Activated T-cell treated with anti-CD3 and anti-CD28 coated beads for 4 hours (primary cell): ENCODE measurements around the gene RHBG.
A peak's percentile ranks its signal among the peaks of the same experiment; 100 is the strongest.
"Not testable (repeated sequence)": the region's sequence is repeated elsewhere in the genome, so short reads cannot be mapped to it uniquely, and the experiment has no call there.

Source experiments
- DNase-seq: peaks from one replicate; pipeline ENCODE4 v3.0.0-alpha.2; 2020

Gene RHBG

GRCh38 chr1:156365754-156366153 lies 3.3 kb upstream of the RHBG start:
- DNase-seq, result no peak

GRCh38 chr1:156366378-156367166 lies 2.4 kb upstream of the RHBG start:
- no peak for DNase-seq

GRCh38 chr1:156367383-156368156 lies 1.4 kb upstream of the RHBG start:
- no peak for DNase-seq

GRCh38 chr1:156368157-156368658 lies 803 bp upstream of the RHBG start:
- DNase-seq, result no peak

GRCh38 chr1:156369685-156370286 lies 775 bp downstream of the RHBG start:
- not testable (repeated sequence) for DNase-seq

GRCh38 chr1:156371553-156372264 lies 2.7 kb downstream of the RHBG start:
- DNase-seq, result no peak

GRCh38 chr1:156372265-156372586 lies 3.2 kb downstream of the RHBG start:
- no peak for DNase-seq

GRCh38 chr1:156372876-156373275 lies 3.9 kb downstream of the RHBG start:
- no peak for DNase-seq

- DNase-seq, result no peak
Measured at GRCh38 chr1:156373546-156373945, 4.5 kb downstream of the RHBG start.

GRCh38 chr1:156376146-156376545 lies 7.1 kb downstream of the RHBG start:
- DNase-seq, result no peak

GRCh38 chr1:156376958-156377919 lies 8.2 kb downstream of the RHBG start:
- DNase-seq, result no peak

GRCh38 chr1:156378557-156378956 lies 9.5 kb downstream of the RHBG start:
- no peak for DNase-seq

- DNase-seq, result no peak
Measured at GRCh38 chr1:156379420-156380165, 10.6 kb downstream of the RHBG start.

- no peak for DNase-seq
Measured at GRCh38 chr1:156382561-156382960, 13.6 kb downstream of the RHBG start.

- peak; percentile 34 for DNase-seq
Measured at GRCh38 chr1:156383023-156383422, 14.0 kb downstream of the RHBG start.

- DNase-seq, result no peak
Measured at GRCh38 chr1:156384007-156384406, 15.0 kb downstream of the RHBG start.

- DNase-seq, result no peak
Measured at GRCh38 chr1:156384658-156385057, 15.6 kb downstream of the RHBG start.

- DNase-seq, result peak; percentile 75
Measured at GRCh38 chr1:156385534-156386031, 16.6 kb downstream of the RHBG start.

GRCh38 chr1:156386134-156386901 lies 17.3 kb downstream of the RHBG start:
- no peak for DNase-seq
